ENCODE results near the gene NTMT2.

DNA sequence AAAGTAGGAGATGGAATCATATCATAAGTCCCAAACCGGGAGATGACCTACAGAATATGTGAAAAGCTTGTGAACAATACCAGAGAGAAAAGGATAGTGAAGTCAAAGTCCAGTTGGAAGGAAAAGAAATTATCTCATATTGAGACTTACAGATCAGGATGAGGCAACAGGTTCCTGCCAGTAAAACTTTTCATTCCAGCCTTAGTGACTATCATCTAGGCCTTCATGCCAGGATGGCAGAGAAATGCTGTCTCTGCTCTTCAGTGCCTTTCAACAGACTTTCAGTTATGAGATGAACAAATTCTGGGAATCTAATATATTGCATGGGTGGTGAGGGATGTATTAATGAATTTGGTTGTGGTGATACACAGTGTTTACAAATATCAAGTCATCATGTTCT, 52.3 kb downstream of the NTMT2 start:
- TF ChIP-seq POLR2A (IDR thresholded peaks at IDR 0.05; ENCODE audit: low read length) (no peak), GATA1 (IDR thresholded peaks at IDR 0.05; ENCODE audit: low read depth, low read length) (no peak)
